Panc1 (cell line): Measurements from ENCODE around the gene PRPS1.

Source experiments
- POLR2AphosphoS5 ChIP-seq: IDR thresholded peaks from 2 replicates; pipeline ENCODE4 v1.6.1; 2012; ENCODE audit warnings: mild to moderate bottlenecking, low read depth, low read length, moderate library complexity
- TCF7L2 ChIP-seq: IDR thresholded peaks from 2 replicates; pipeline ENCODE4 v1.6.1; 2011; ENCODE audit warnings: mild to moderate bottlenecking, low read depth, low read length, inconsistent platforms
- TF ChIP-seq, protein P1 (sequence below): fragments of 450-650 bp; IDR thresholded peaks from 2 replicates; pipeline ENCODE4 v1.5.1; 2017; ENCODE audit warnings: mild to moderate bottlenecking

GRCh38 chrX:107683124-107683895 is 55.0 kb downstream of the PRPS1 start:
- TF ChIP-seq, protein P1, sequence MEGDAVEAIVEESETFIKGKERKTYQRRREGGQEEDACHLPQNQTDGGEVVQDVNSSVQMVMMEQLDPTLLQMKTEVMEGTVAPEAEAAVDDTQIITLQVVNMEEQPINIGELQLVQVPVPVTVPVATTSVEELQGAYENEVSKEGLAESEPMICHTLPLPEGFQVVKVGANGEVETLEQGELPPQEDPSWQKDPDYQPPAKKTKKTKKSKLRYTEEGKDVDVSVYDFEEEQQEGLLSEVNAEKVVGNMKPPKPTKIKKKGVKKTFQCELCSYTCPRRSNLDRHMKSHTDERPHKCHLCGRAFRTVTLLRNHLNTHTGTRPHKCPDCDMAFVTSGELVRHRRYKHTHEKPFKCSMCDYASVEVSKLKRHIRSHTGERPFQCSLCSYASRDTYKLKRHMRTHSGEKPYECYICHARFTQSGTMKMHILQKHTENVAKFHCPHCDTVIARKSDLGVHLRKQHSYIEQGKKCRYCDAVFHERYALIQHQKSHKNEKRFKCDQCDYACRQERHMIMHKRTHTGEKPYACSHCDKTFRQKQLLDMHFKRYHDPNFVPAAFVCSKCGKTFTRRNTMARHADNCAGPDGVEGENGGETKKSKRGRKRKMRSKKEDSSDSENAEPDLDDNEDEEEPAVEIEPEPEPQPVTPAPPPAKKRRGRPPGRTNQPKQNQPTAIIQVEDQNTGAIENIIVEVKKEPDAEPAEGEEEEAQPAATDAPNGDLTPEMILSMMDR: no peak
- TF ChIP-seq POLR2AphosphoS5: no peak
- no peak for TF ChIP-seq TCF7L2
